AG08395 (cell line): ENCODE results near the gene HSD3B7.

Source experiments
- DNase-seq: peaks from one replicate; pipeline ENCODE4 v3.0.0; 2012; ENCODE audit warnings: mixed read lengths, low spot score

Gene HSD3B7

DNA sequence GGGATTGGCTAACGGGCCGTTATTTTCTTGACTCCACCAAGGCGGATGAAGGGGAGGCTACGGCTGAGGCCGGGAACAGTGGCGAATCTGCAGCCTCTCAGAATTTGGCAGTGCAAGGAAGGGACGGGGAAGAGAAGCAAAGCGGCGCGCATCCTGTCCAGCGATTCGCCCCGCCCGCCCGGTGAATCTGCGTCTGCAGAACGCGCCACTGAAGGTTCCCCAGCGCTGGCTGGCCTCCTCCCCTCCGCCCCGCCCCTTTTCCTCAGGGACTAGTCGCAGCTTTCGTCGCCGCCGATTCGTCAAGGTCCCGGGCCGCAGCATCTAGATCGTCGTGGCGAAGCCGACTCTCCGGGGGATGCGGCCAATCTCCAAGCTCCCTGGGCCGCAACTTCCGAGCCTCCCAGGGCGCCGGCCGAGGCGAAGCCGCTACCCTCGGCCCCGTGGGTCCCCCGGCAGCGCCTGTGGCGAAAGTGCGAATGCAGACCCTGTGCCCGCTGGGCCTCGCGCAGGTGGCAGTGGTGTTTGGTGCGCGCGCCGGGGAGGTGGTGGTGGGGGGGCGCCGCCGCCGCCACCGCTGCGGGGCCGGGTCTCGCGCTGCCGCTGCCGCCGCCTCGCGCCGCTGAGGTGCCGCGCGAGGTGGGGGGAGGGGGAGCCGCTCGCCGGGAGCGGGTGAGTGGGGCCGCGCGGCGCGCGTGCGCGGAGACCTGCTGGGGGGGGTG is 27.4 kb upstream of the HSD3B7 start, which contains the start of gene SETD1A:
TSS of gene SETD1A (plus strand) at position 299 of the 719 bp plus-strand sequence. CDS start 978 bp downstream, outside the sequence.
- peak; percentile 96 for DNase-seq

DNA sequence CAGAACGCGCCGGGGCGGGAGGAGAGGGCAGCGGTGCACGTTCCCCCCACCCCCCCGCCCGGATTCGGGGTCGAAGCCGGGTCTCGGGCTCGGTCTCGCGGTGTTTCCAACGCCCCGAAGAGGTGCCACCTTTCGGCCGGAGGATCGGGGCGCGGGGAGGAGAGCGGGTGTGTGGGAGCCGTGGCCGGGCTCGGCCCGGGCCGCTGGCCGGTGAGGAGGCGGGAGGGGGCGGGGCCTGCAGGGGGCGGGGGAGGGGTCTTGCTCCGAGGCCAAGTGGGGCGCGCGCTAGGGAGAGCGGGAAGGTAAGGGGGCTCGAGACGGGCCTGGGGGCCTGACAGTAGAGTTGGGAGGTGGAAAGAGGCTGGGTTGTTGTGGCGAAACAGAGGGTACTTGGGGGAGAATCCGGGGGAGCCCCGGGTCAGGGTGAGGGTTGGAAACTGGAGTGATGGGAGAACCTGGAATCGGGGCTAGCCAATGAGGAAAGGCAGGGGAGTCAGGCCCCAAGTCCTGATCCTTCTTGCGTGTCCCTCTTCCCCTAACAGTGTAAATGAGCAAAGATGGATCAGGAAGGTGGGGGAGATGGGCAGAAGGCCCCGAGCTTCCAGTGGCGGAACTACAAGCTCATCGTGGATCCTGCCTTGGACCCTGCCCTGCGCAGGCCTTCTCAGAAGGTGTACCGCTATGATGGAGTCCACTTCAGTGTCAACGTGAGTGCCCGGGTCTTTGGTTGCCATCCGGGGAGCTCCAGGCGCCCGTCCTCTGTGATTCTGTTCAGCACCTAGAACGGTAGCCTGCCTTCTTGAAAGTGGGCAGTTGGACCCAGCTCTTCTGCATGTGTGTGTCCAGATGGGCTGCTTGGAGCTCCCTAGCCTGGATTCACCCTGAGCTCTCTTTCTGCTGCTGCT is 26.6 kb upstream of the HSD3B7 start:
- no peak for DNase-seq

- no peak for DNase-seq
Observed at GRCh38 chr16:30961384-30961783, 23.6 kb upstream of the HSD3B7 start.

- DNase-seq: no peak
Observed at GRCh38 chr16:30963925-30964511, 21.0 kb upstream of the HSD3B7 start.

DNA sequence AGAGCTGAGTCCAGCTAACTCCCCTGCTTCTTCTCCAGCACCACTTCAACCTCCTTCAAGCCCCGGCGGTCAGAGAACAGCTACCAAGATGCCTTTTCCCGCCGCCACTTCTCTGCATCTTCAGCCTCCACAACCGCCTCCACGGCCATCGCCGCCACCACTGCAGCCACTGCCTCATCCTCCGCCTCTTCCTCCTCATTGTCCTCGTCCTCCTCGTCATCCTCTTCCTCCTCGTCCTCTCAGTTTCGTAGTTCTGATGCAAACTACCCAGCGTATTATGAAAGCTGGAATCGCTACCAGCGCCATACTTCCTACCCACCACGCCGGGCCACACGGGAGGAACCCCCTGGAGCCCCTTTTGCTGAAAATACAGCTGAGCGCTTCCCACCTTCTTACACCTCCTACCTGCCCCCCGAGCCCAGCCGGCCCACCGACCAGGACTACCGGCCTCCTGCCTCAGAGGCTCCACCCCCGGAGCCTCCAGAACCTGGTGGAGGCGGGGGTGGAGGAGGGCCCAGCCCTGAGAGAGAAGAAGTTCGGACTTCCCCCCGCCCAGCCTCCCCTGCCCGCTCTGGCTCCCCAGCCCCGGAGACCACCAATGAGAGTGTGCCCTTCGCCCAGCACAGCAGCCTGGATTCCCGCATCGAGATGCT is 20.3 kb upstream of the HSD3B7 start:
- no peak for DNase-seq

DNA sequence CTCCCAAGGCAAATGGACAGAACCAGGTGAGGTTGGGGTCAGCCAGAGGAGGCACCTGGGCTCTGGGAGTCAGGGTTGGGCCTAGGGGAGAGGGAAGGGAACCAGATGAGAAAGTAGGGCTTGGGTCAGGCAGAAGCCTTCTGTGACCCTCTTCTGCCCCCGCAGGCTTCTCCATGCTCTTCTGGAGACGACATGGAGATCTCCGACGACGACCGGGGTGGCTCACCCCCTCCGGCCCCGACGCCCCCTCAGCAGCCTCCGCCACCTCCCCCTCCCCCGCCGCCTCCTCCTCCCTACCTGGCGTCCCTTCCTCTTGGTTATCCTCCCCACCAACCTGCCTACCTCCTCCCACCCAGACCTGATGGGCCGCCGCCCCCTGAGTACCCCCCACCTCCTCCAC is 19.6 kb upstream of the HSD3B7 start:
- no peak for DNase-seq

GRCh38 chr16:30966033-30966619 is 18.9 kb upstream of the HSD3B7 start:
- DNase-seq: no peak

DNA sequence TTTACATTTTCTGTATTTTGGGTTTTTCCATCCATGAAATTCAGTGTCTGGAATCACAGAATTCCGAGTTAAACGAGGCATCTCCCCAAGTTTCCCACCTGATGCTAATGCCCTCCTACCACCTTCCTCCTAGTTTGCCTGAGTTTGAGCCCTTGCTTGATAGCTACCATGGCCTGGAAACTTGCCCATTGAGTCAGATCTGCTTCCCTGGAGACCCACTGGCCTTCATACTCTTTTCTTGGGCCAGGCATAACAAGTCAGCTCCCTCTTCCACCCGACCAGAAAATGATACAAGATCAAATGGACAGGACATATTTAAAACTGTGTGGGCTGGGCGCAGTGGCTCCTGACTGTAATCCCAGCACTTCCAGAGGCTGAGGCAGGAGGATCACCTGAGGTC is 17.2 kb upstream of the HSD3B7 start:
- DNase-seq: no peak

DNA sequence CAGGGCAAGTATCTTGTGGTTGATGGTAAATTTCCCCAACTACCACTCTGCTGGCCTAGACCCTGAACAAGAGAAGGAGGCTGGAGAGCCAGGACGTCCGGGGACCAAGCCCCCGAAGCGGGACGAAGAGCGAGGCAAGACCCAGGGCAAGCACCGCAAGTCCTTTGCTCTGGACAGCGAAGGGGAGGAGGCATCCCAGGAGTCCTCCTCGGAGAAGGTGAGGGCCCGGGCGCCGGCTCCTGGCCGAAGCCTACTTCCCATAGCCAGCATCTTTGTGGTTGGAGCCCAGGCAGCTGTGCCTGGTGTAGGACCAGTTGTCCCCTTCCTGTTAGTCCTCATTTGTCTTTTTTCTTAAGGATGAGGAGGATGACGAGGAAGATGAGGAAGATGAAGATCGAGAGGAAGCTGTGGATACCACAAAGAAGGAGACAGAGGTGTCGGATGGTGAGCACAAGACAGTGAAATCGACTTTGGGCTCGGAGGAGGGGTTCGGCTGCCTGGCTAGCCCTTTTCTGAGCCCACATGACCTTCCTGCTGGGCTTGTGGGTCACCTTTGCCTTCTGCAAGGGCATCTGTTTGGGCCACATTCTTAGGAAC is 15.7 kb upstream of the HSD3B7 start:
- no peak for DNase-seq

DNA sequence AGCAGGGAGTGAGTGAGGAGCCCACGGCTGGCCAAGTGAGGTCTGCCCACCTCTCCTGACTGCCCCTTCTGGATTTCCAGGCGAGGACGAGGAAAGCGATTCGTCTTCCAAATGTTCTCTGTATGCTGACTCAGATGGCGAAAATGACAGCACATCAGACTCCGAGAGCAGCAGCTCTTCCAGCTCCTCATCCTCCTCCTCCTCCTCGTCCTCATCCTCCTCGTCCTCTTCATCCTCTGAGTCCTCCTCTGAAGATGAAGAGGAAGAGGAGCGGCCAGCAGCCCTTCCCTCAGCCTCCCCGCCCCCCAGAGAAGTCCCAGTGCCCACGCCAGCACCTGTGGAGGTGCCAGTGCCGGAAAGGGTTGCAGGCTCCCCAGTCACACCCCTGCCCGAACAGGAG is 13.7 kb upstream of the HSD3B7 start:
- no peak for DNase-seq

DNA sequence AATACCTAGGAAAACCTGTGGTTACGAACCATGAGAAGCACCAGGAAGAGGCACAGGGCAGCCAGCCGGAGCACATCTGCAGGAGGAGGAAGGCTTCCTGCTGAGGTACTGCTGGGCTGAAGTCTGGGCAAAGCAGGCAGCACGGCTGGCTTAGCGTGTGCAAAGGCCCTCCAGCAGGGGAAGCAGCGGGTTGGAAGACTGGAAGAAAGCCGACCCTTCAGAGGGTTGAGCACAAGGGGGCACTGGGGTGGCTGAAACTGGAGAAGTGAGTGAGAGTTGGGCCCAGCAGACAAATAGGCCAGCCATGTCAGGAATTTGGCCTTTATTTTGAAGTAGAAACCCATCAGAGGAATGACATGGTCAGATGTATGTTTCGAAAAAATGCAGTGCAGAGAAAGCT is 12.1 kb upstream of the HSD3B7 start:
- DNase-seq: no peak

GRCh38 chr16:30974348-30974747 is 10.7 kb upstream of the HSD3B7 start:
- no peak for DNase-seq

DNA sequence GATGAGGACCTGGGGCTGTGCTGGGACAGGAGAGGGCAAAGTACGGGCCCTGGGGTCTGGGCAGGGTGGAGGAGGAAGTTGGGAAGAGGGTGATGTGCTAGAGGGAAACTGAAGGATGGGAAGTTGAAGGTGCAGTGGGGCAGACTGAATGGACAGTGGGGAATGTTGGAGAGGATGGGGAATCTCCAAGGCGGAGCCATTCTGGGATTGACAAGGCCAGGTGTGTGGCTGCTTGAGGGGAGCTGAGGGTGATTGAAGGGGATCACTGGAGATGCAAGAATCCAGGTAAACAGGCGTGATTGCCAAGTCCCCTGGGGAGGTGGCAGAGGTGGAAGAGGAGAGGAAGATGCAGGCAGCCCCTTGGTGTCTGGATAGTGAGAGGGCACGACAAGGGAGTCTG is 8.5 kb upstream of the HSD3B7 start:
- no peak for DNase-seq

- DNase-seq: no peak
Observed at GRCh38 chr16:30977502-30977901, 7.5 kb upstream of the HSD3B7 start.

GRCh38 chr16:30979170-30980022 is 5.6 kb upstream of the HSD3B7 start:
- no peak for DNase-seq

GRCh38 chr16:30980023-30980371 is 5.0 kb upstream of the HSD3B7 start:
- no peak for DNase-seq

DNA sequence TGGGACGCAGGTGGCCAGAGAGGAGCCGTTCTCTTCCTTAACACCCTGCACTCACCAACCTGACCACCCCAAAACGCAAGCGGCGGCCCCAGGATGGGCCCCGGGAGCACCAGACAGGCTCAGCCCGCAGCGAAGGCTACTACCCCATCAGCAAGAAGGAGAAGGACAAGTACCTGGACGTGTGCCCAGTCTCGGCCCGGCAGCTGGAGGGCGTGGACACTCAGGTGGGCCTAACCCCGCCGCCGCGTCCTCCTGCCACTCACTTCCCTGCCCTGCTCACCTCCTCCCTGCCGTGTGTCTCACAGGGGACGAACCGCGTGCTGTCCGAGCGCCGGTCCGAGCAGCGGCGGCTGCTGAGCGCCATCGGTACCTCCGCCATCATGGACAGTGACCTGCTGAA is 4.6 kb upstream of the HSD3B7 start:
- DNase-seq: no peak

GRCh38 chr16:30980959-30981358 is 4.0 kb upstream of the HSD3B7 start:
- no peak for DNase-seq

GRCh38 chr16:30982548-30983288 is 2.3 kb upstream of the HSD3B7 start:
- peak; percentile 90 for DNase-seq

DNA sequence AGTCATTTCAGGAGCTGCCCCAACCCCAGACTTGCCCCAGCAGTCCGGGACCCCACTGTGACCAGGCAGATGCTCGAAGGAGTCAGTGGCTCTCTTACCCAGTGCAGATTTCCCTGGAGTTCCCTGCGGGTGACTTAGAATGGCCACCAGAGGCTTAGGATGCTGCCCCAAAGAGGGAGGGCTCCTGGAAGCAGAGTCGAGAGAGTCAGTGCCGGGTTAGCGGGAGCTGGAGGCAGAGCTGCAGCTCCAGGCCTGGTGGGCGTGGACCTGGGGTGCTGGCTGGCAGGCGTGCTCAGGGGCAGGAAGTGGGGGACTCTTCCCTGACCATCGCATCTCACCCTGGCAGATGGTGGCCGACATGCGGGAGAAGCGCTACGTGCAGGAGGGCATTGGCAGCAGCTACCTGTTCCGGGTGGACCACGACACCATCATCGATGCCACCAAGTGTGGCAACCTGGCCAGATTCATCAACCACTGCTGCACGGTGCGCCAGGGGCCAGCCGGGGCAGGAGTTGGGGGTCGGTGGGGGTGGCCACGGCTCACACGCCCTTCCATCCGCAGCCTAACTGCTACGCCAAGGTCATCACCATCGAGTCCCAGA is 1.6 kb upstream of the HSD3B7 start:
- DNase-seq: no peak
